Activated CD4-positive, alpha-beta T cell treated with anti-CD3 and anti-CD28 coated beads for 48 hours (primary cell): ENCODE data around the gene HSH2D.
"Not testable (repeated sequence)": the region's sequence is repeated elsewhere in the genome, so short reads cannot be mapped to it uniquely, and the experiment has no call there.

ENCODE experiments used
- DNase-seq: peaks from one replicate; pipeline ENCODE4 v3.0.0-alpha.2; 2020

HSH2D gene, protein sequence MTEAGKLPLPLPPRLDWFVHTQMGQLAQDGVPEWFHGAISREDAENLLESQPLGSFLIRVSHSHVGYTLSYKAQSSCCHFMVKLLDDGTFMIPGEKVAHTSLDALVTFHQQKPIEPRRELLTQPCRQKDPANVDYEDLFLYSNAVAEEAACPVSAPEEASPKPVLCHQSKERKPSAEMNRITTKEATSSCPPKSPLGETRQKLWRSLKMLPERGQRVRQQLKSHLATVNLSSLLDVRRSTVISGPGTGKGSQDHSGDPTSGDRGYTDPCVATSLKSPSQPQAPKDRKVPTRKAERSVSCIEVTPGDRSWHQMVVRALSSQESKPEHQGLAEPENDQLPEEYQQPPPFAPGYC

DNA sequence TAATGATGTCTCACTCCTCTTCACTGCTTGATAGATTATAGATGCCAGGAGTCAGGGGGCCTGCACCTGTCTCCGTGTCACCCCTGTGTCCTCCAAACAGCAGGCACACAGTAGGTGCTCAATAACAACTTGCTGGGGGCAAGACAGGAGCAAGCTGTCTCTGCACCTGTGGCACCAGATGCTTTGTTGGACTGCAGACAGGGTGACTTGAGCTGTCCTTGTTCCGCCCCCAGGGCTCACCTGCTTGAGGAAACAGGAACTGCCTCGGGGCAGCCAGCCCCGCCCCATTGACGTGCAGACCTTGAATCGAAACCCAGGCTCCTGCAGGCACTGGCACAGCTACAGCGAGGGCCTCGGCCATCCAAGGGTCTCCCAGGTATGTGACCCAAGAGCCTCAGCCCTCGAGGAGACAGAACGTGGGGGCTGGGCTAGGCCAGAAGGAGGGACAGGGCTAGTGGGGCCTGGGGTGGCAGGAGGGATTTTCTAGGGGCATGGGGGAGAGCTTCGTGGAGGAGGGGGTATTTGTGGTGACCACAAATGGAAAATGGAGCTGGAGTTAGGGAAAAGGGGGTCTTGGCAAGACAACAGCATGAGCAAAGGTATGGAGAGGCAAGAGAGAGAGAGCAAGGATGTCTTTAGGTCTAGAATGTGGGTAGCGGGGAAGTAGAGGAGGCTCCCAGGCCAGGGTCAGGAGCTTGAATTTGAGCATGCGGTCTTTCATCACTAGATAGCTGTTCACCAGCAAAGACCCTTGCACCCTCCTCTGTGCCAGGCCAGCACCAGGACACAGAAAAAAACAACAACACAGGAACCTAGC, at the start of gene HSH2D:
HSH2D (plus strand) TSS at position 287 of the 817 bp plus-strand sequence. CDS start 5,066 bp downstream, outside the sequence.
- DNase-seq = peak; percentile 87

DNA sequence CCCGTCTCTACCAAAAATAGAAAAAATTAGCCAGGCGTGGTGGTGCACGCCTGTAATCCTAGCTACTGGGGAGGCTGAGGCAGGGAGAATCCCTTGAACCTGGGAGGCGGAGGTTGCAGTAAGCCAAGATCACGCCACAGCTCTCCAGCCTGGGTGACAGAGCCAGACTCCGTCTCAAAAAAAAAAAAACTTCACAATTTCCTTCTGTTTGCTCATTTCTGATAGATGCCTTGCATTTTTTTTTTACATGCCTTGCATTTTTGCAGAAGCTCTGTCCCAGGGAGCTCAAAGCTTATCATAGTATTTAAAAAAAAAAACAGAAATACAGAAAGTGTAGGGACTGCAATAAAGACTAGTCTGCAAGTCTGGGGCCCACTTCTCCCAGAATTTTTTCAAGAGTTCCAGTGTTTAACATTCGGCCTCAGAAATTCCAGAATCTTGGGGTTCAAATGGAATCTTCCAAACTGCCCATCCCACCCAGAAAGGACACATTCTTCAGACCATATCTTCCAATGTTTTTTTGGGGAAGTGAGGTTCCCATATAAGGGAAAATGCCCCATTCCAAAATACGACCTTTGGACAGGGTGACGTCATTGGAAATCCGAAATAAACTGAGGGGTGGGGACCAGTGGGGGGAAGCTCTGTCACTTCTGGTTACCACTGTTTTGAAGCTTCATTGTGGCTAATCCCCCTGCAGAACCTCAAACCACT, 49.0 kb upstream of the HSH2D start:
- no peak for DNase-seq

DNA sequence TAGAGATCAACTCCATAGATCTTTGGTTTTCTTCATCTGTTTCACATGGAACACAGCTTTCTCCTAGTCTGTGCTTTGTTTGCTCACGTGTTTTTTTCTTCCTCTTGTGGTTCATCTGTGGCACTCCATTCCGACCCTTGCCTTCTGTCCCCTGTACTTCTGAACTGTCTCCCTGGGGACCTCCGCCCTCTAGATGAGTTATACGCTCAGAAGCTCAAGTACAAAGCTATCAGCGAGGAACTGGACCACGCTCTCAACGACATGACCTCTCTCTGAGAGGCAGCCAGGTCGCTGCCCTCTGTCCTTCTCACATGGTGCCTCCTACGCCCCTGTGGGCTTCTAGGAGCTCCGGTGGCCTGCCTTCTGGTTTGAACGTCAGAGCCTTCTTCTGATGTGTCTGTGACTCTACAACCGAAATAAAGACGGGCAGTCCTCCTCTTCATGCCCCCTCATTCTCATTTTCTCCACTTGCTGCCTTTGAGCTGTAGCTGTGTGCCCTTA, 48.4 kb upstream of the HSH2D start:
- peak; percentile 48 for DNase-seq

- no peak for DNase-seq
Observed at GRCh38 chr19:16096280-16096855, 47.1 kb upstream of the HSH2D start.

GRCh38 chr19:16098416-16098768, 45.1 kb upstream of the HSH2D start:
- no peak for DNase-seq

DNA sequence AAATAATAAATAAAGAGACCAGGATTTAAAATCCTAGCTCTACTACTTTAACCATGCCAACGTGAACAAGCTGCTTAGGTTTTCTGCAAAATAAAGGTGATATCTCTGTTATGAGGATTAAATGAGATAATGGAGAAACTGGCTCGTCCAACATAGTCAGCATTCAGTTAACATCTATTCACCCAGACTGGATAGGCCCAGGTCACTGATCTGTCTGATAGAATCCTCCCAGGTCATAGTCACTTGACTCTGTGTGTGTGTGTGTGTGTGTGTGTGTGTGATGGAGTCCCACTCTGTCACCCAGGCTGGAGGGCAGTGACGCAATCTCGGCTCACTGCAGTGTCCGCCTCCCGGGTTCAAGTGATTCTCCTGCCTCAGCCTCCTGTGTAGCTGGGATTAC, 44.7 kb upstream of the HSH2D start:
- no peak for DNase-seq

GRCh38 chr19:16099314-16099965, 44.0 kb upstream of the HSH2D start:
- not testable (repeated sequence) for DNase-seq

DNA sequence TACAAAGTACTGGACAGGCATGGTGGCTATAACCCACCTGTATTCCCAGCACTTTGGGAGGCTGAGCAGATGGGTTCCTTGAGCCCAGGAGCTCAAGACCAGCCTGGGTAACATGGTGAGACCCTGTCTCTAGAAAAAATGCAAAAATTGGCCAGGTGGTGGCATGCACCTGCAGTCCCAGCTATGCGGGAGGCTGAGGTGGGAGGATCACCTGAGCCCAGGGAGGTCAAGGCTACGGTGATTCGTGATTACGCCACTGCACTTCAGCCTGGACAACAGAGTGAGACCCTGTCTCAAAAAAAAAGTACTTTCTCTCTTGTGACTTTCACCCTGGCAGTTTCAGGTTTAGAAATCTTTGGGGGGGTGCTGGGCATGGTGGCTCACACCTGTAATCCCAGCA, 43.0 kb upstream of the HSH2D start:
- no peak for DNase-seq

GRCh38 chr19:16104722-16105121, 38.8 kb upstream of the HSH2D start:
- DNase-seq = no peak

GRCh38 chr19:16106121-16106520, 37.4 kb upstream of the HSH2D start:
- no peak for DNase-seq

- peak; percentile 99 for DNase-seq
Observed at GRCh38 chr19:16111160-16111908, 32.2 kb upstream of the HSH2D start, which contains the start of gene RAB8A. TSS of gene RAB8A (plus strand) at chr19:16111889. CDS start at chr19:16111902, 13 bp downstream.

GRCh38 chr19:16111909-16112752, 31.4 kb upstream of the HSH2D start:
- no peak for DNase-seq

DNA sequence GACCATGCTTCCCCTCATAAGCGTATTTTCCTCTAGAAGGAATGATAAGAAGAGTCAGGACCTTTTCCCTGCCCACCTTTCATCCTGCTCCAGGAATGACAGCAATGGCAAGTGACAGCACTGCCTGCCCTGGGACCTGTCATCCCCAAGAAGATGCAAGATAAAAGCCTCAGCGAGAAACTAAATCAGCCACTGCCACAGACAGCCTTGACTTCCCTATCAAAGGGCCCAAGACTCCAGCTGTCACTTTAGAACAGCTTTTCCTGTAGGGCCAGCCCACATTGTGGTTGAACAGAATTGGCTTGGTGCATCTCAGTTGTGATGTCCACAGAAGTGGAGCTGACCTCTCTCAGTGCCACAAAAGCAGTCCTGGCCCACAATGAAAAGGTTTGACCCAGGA, 30.7 kb upstream of the HSH2D start:
- DNase-seq = no peak

- DNase-seq = peak; percentile 30
Observed at GRCh38 chr19:16113727-16114126, 29.8 kb upstream of the HSH2D start.

GRCh38 chr19:16115301-16116039, 28.0 kb upstream of the HSH2D start:
- no peak for DNase-seq

DNA sequence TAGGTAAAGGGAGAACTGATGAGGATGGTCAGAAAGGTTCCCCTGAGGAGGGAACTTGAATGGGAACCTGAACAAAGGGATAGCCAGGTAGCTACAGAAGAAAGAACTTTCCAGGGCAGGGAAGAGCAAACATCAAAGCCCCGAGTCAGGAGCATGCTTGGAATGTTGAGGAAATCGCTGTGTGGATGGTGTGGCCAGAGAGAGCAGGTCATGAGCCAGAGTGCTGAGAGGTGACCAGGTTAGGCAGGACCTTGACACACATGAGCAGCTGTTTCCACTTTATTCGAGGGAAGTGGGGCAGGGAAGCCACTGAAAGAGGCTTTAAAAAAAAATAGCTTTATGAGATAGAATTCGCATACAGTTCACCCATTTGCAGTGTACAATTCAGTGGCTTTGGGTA, 27.4 kb upstream of the HSH2D start:
- DNase-seq = no peak

- DNase-seq = no peak
Observed at GRCh38 chr19:16117594-16118033, 25.9 kb upstream of the HSH2D start.

DNA sequence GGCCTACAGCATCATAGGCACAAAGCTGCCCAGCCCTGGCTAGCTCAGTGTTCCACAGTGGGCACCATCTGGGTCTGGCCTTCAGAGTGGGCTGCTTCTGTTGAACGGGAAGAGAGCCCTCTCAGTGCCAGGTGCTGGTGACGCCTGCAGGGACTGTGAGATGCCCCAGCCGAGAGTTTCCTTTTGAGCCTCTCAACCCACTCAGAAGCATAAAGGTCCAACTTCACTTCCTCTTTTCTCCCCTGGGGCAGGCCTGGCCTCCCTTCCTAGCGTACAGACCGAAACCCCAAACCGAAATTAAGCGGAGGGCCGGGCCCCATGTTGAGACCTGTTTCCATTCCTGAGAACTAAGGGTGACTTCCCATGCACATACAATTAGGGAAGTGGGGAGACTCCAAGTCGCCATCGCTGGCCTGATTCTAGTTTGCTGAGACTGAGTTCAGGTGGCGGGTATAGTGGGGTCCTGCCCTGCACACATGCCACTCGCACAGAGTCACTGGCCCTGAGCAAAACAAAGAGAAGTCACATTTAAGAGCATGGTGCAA, 24.9 kb upstream of the HSH2D start:
- DNase-seq = peak; percentile 73

DNA sequence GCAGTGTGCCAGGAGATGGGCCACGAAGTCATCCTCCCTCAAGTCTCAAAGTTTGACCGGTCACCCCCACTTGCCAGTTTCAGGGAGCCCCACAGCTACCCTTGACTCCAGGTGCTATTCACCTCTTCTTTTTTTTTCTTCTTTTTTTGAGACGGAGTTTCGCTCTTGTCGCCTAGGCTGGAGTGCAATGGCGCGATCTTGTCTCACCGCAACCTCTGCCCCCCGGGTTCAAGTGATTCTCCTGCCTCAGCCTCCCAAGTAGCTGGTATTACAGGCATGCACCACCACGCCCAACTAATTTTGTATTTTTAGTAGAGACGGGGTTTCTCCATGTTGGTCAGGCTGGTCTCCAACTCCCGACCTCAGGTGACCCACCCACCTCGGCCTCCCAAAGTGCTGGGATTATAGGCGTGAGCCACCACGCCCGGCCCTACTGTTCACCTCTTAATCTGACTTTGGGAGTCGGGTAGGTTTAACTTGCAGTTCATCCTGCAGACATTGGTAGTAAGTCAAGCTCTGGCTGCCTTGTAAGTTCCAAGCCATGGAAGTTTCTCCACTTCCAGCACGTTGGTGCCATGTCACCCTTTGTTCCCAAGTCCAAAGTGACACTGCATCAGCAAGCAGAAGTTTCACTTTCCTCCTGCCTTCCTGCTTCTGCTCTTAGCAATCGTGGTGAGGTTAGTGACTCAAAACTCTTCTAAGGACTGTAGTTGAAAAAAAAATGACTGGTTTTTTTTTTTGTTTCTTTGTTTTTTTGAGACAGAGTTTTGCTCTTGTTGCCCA, 24.2 kb upstream of the HSH2D start:
- peak; percentile 54 for DNase-seq
